Epithelial cell of proximal tubule (primary cell): Measurements from ENCODE around the gene B3GALT5. TPM values are rescaled to one million over a fixed set of nuclear protein-coding genes. Genes with fewer than 3 reads are reported as not detected.

ENCODE experiments used
- DNase-seq: peaks from one replicate; pipeline ENCODE4 v3.0.0-alpha.2; 2011; ENCODE audit warnings: low read depth
- H3K4me3 ChIP-seq: 2 replicates; pipeline ENCODE4 v1.5.1; 2011; ENCODE audit warnings: low read depth, mild to moderate bottlenecking, low read length
- CTCF ChIP-seq: conservative IDR thresholded peaks from 2 replicates; pipeline ENCODE4 v1.5.1; 2012; ENCODE audit warnings: low read depth, mild to moderate bottlenecking, low read length
- total RNA-seq: library from RNA; depleted of rRNA; stranded (reverse); fragments of >200 nt; gene quantifications from 2 replicates; pipeline ENCODE4 v1.2.3, GENCODE V29; 2015

B3GALT5 gene
- total RNA-seq, 1 donor from 2014 or later = 3.6 TPM

GRCh38 chr21:39644062-39644560 is 31.4 kb downstream of the B3GALT5 start:
- DNase-seq = no peak
- no peak overlapping the region for H3K4me3 ChIP-seq
- no peak for TF ChIP-seq CTCF

- no peak for DNase-seq
- no peak overlapping the region for H3K4me3 ChIP-seq
- TF ChIP-seq CTCF = no peak
Observed at GRCh38 chr21:39645331-39645730, 32.6 kb downstream of the B3GALT5 start.

- no peak overlapping the region for H3K4me3 ChIP-seq
- no peak for DNase-seq
- no peak for TF ChIP-seq CTCF
Observed at GRCh38 chr21:39647476-39647875, 34.7 kb downstream of the B3GALT5 start.

GRCh38 chr21:39648879-39649278 is 36.1 kb downstream of the B3GALT5 start:
- H3K4me3 ChIP-seq = no peak overlapping the region
- no peak for TF ChIP-seq CTCF
- DNase-seq = no peak

GRCh38 chr21:39649526-39649925 is 36.8 kb downstream of the B3GALT5 start:
- no peak overlapping the region for H3K4me3 ChIP-seq
- no peak for TF ChIP-seq CTCF
- no peak for DNase-seq

- no peak for TF ChIP-seq CTCF
- DNase-seq = no peak
- no peak overlapping the region for H3K4me3 ChIP-seq
Observed at GRCh38 chr21:39650306-39650705, 37.6 kb downstream of the B3GALT5 start.

- no peak for TF ChIP-seq CTCF
- DNase-seq = no peak
- no peak overlapping the region for H3K4me3 ChIP-seq
Observed at GRCh38 chr21:39650801-39651200, 38.1 kb downstream of the B3GALT5 start.
